ENCODE measurements around the gene CENPF.
"Not testable (repeated sequence)": the region's sequence is repeated elsewhere in the genome, so short reads cannot be mapped to it uniquely, and the experiment has no call there.

- not testable (repeated sequence) for TF ChIP-seq POLR2A (IDR thresholded peaks at IDR 0.05; ENCODE audit: low read depth, low read length); TAF1 (IDR thresholded peaks at IDR 0.05; ENCODE audit: borderline replicate concordance, low read depth, low read length); POLR2AphosphoS5 (IDR thresholded peaks at IDR 0.05; ENCODE audit: low read depth, low read length)
Observed at GRCh38 chr1:214673029-214673428, 70.0 kb downstream of the CENPF start.
